Measurements from ENCODE around the gene PLCL1. TPM values are rescaled to one million over a fixed set of nuclear protein-coding genes. Genes with fewer than 3 reads are reported as not detected.
A peak's percentile ranks its signal among the peaks of the same experiment; 100 is the strongest.

PLCL1 gene
- polyA plus RNA-seq, 5 donors: 6.4 to 13.6 (median 11.5) TPM

- no peak for DNase-seq
Observed at GRCh38 chr2:197851451-197851850, 47.1 kb downstream of the PLCL1 start.

GRCh38 chr2:197852108-197852507, 47.7 kb downstream of the PLCL1 start:
- no peak for DNase-seq

- DNase-seq: no peak
Observed at GRCh38 chr2:197853549-197853948, 49.2 kb downstream of the PLCL1 start.

GRCh38 chr2:197857476-197858107, 53.2 kb downstream of the PLCL1 start:
- DNase-seq: no peak

- DNase-seq: no peak
Observed at GRCh38 chr2:197858607-197859140, 54.3 kb downstream of the PLCL1 start.

- DNase-seq: no peak
Observed at GRCh38 chr2:197862246-197862955, 58.0 kb downstream of the PLCL1 start.

GRCh38 chr2:197863744-197864143, 59.4 kb downstream of the PLCL1 start:
- DNase-seq: no peak

- DNase-seq: no peak
Observed at GRCh38 chr2:197866455-197866854, 62.1 kb downstream of the PLCL1 start.

- DNase-seq: no peak
Observed at GRCh38 chr2:197867033-197867432, 62.6 kb downstream of the PLCL1 start.

GRCh38 chr2:197867624-197868023, 63.2 kb downstream of the PLCL1 start:
- no peak for DNase-seq

- no peak for DNase-seq
Observed at GRCh38 chr2:197868206-197868605, 63.8 kb downstream of the PLCL1 start.

- no peak for DNase-seq
Observed at GRCh38 chr2:197869041-197869440, 64.6 kb downstream of the PLCL1 start.

GRCh38 chr2:197869501-197870111, 65.2 kb downstream of the PLCL1 start:
- DNase-seq: no peak

GRCh38 chr2:197870137-197870536, 65.7 kb downstream of the PLCL1 start:
- no peak for DNase-seq

- DNase-seq: no peak
Observed at GRCh38 chr2:197871780-197872456, 67.5 kb downstream of the PLCL1 start.

- no peak for DNase-seq
Observed at GRCh38 chr2:197873293-197873701, 68.9 kb downstream of the PLCL1 start.

GRCh38 chr2:197875763-197876162, 71.4 kb downstream of the PLCL1 start:
- DNase-seq: no peak

GRCh38 chr2:197876524-197876923, 72.1 kb downstream of the PLCL1 start:
- DNase-seq: no peak

GRCh38 chr2:197877038-197877437, 72.6 kb downstream of the PLCL1 start:
- no peak for DNase-seq

- no peak for DNase-seq
Observed at GRCh38 chr2:197878792-197879191, 74.4 kb downstream of the PLCL1 start.

GRCh38 chr2:197879812-197880408, 75.5 kb downstream of the PLCL1 start:
- DNase-seq: peak; percentile 42 to 50

All from right lung (tissue), 5 donors.